Fibroblast of lung (primary cell): ENCODE measurements around the gene GOLGA7B. TPM values are rescaled to one million over a fixed set of nuclear protein-coding genes. Genes with fewer than 3 reads are reported as not detected.

Source experiments
- DNase-seq, 2 donors: peaks; one replicate each; pipeline versions ENCODE4 v3.0.0 to v3.0.0-alpha.2; 2010; ENCODE audit warnings: low read depth in 2 of 2
- H2AFZ ChIP-seq: 2 replicates; pipeline ENCODE4 v1.5.1; 2012; ENCODE audit warnings: low read length, control low read depth, inconsistent platforms
- H3K27ac ChIP-seq: 2 replicates; pipeline ENCODE4 v1.5.1; 2011; ENCODE audit warnings: low read length, control low read depth; ENCODE audit not compliant: insufficient read depth
- H3K27me3 ChIP-seq: 2 replicates; pipeline ENCODE4 v1.5.1; 2011; ENCODE audit warnings: mild to moderate bottlenecking, low read length; ENCODE audit not compliant: control insufficient read depth, insufficient read depth
- H3K36me3 ChIP-seq: 2 replicates; pipeline ENCODE4 v1.5.1; 2011; ENCODE audit warnings: low read length; ENCODE audit not compliant: control insufficient read depth, insufficient read depth
- H3K4me1 ChIP-seq: 2 replicates; pipeline ENCODE4 v1.5.1; 2011; ENCODE audit warnings: low read length; ENCODE audit not compliant: control insufficient read depth, insufficient read depth; ENCODE audit errors: extremely low read depth
- H3K4me2 ChIP-seq: 2 replicates; pipeline ENCODE4 v1.5.1; 2011; ENCODE audit warnings: low read length, control low read depth; ENCODE audit not compliant: insufficient read depth; ENCODE audit errors: extremely low read depth
- H3K4me3 ChIP-seq, 4 experiments: fragments of 200-600 bp in 1 of 4; sonication (generic) in 1 of 4; replicated peaks in 1 of 4; 2 replicates each; pipeline ENCODE4 v1.5.1; 2011 to 2016; ENCODE audit warnings: low read length in 4 of 4, low read depth in 3 of 4, mild to moderate bottlenecking in 3 of 4, control low read depth in 2 of 4, inconsistent platforms in 1 of 4, mixed read lengths in 1 of 4; ENCODE audit not compliant: insufficient read depth in 1 of 4; ENCODE audit errors: control extremely low read depth in 1 of 4
- H3K79me2 ChIP-seq: 2 replicates; pipeline ENCODE4 v1.5.1; 2012; ENCODE audit warnings: mild to moderate bottlenecking, low read length, inconsistent platforms; ENCODE audit not compliant: control insufficient read depth, insufficient read depth
- H3K9ac ChIP-seq: 2 replicates; pipeline ENCODE4 v1.5.1; 2011; ENCODE audit warnings: mild to moderate bottlenecking, low read length, control low read depth; ENCODE audit not compliant: insufficient read depth
- H3K9me3 ChIP-seq: 2 replicates; pipeline ENCODE4 v1.5.1; 2012; ENCODE audit warnings: low read depth, low read length; ENCODE audit not compliant: control insufficient read depth, insufficient read depth
- H4K20me1 ChIP-seq: 2 replicates; pipeline ENCODE4 v1.5.1; 2011; ENCODE audit warnings: low read length; ENCODE audit not compliant: control insufficient read depth, insufficient read depth; ENCODE audit errors: extremely low read depth
- EZH2 ChIP-seq: IDR thresholded peaks from 2 replicates; pipeline ENCODE4 v1.5.1; 2012; ENCODE audit warnings: low read length, control low read depth, mild to moderate bottlenecking; ENCODE audit errors: missing control alignments
- polyA plus RNA-seq, 2 donors: library from polyadenylated mRNA; depleted of rRNA in 1 of 2; stranded (reverse) in 1 of 2; unstranded in 1 of 2; fragments of >200 nt; gene quantifications; 2 replicates each; pipeline ENCODE4 v1.2.1, GENCODE V29; 2011 to 2012; ENCODE audit warnings: missing spikeins in 1 of 2
- total RNA-seq: library from RNA; depleted of rRNA; stranded (reverse); fragments of >200 nt; gene quantifications from 2 replicates; pipeline ENCODE4 v1.2.1, GENCODE V29; 2014
- TF ChIP-seq, protein P1 (sequence below), 2 donors: IDR thresholded peaks in 1 of 2; conservative IDR thresholded peaks in 1 of 2; 1 replicate in 1 of 2; 2 replicates in 1 of 2; pipeline ENCODE4 v1.5.1; 2011 to 2012; ENCODE audit warnings: low read length in 2 of 2, control low read depth in 1 of 2, inconsistent platforms in 1 of 2, low read depth in 1 of 2, mild to moderate bottlenecking in 1 of 2

Gene GOLGA7B
- total and polyA plus RNA-seq, 2 donors (not counting 1 experiment from before 2014, with no cell fraction given) = under 0.01 TPM; not detected in 1

DNA sequence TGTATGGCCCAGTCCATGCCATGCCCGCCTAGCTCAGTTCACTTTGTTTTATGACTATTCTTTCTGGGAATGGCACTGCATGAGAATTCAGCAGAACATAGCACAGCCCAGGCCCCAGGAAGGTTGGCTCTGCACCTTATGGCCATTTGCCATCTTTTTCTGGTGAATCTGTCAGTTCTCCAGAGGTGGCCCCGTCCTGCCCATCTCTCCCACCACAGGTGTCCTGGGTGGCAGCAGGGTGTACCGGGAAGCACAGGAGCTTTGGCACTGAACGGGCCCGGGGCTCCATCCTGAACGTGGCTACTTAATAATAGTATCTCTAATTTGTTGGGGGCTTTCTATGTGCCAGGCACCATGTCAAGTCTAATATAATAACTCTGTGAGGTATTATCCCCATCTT is 24.7 kb downstream of the GOLGA7B start:
- Histone ChIP-seq H3K4me2 (no peak overlapping the region), H3K36me3 (no peaks in the 10 kb centered on the region), H3K79me2 (no peaks in the 10 kb centered on the region), H3K9ac (no peak overlapping the region), H3K4me1 (no peaks in the 10 kb centered on the region), H4K20me1 (no peaks in the 10 kb centered on the region), H3K4me3 (no peak overlapping the region), H2AFZ (no peak overlapping the region), H3K9me3 (no peaks in the 10 kb centered on the region), H3K27ac (no peak overlapping the region), H3K27me3 (peaks cover 31% of the 10 kb centered on the region)
- DNase-seq = no peak
- TF ChIP-seq EZH2 = no peak
- TF ChIP-seq, protein P1, sequence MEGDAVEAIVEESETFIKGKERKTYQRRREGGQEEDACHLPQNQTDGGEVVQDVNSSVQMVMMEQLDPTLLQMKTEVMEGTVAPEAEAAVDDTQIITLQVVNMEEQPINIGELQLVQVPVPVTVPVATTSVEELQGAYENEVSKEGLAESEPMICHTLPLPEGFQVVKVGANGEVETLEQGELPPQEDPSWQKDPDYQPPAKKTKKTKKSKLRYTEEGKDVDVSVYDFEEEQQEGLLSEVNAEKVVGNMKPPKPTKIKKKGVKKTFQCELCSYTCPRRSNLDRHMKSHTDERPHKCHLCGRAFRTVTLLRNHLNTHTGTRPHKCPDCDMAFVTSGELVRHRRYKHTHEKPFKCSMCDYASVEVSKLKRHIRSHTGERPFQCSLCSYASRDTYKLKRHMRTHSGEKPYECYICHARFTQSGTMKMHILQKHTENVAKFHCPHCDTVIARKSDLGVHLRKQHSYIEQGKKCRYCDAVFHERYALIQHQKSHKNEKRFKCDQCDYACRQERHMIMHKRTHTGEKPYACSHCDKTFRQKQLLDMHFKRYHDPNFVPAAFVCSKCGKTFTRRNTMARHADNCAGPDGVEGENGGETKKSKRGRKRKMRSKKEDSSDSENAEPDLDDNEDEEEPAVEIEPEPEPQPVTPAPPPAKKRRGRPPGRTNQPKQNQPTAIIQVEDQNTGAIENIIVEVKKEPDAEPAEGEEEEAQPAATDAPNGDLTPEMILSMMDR (conservative IDR thresholded peaks at IDR 0.05 in 1 of 2, IDR thresholded peaks at IDR 0.05 in 1 of 2; ENCODE audit: low read depth in 1 of 2, low read length in 2 of 2) = no peak

DNA sequence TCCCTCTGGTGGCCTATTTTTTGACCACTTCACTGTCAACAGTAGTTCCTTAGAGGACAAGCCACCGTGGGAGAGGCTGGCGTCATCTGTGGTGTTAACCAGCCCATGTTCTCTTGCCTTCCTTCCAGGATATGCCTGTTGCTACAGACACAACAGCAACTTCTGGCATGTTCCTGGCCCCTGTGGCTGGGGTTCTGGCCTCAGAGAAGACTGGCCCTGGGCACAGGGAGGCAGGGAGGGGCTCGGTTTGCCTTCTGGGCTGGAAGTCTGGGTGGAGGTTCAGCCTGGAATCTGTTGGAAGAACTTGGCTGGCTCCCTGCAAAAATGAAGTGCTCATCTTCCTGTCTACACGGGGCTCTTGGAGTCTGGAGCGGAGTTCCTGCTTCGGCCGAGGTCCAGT is 25.7 kb downstream of the GOLGA7B start:
- no peak for DNase-seq
- Histone ChIP-seq H3K4me1 (no peaks in the 10 kb centered on the region), H2AFZ (no peak overlapping the region), H3K9ac (no peak overlapping the region), H3K79me2 (no peaks in the 10 kb centered on the region), H3K4me2 (no peak overlapping the region), H3K27me3 (peaks cover 27% of the 10 kb centered on the region), H3K9me3 (no peaks in the 10 kb centered on the region), H3K36me3 (no peaks in the 10 kb centered on the region), H3K4me3 (no peak overlapping the region), H4K20me1 (no peaks in the 10 kb centered on the region), H3K27ac (no peak overlapping the region)
- TF ChIP-seq EZH2 = no peak
- TF ChIP-seq, protein P1 (conservative IDR thresholded peaks at IDR 0.05 in 1 of 2, IDR thresholded peaks at IDR 0.05 in 1 of 2; ENCODE audit: low read depth in 1 of 2, low read length in 2 of 2) = no peak

DNA sequence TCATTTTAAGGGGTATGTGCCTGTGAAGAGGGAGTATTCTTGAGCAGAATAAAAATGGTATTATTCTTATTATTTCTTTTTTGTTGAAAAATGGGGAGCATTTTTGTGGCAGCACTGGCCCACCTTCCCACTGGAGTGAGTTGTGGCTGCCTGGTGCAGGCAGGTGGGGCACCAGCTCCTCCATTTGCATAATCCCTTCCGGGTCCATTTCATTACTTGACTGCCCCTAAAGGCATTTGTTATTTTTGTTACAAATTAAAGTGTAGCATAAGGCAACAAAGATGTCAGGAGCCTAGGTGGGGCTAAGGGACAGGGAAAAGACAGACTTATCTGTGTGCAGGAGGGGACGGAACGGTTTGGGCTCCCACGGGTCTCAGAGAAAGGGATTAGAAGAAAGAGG is 26.8 kb downstream of the GOLGA7B start:
- H3K9me3 ChIP-seq = no peaks in the 10 kb centered on the region
- TF ChIP-seq, protein P1 (conservative IDR thresholded peaks at IDR 0.05 in 1 of 2, IDR thresholded peaks at IDR 0.05 in 1 of 2; ENCODE audit: low read depth in 1 of 2, low read length in 2 of 2) = no peak
- TF ChIP-seq EZH2 = no peak
- DNase-seq = no peak
- H3K4me3 ChIP-seq = no peak overlapping the region
- no peak overlapping the region for H3K4me2 ChIP-seq
- peaks cover 23% of the 10 kb centered on the region for H3K27me3 ChIP-seq
- H3K4me1 ChIP-seq = no peaks in the 10 kb centered on the region
- H3K27ac ChIP-seq = no peak overlapping the region
- no peaks in the 10 kb centered on the region for H3K79me2 ChIP-seq
- H3K9ac ChIP-seq = no peak overlapping the region
- no peaks in the 10 kb centered on the region for H4K20me1 ChIP-seq
- no peak overlapping the region for H2AFZ ChIP-seq
- H3K36me3 ChIP-seq = no peaks in the 10 kb centered on the region
